Stimulated activated CD4-positive, alpha-beta T cell treated with anti-CD3 and anti-CD28 coated beads, Interleukin-12 subunit alpha, Interleukin-12 subunit beta, amount 100 ng/mL, for 48 hours (primary cell): ENCODE results near the gene ECSCR.
"Not testable (repeated sequence)": the region's sequence is repeated elsewhere in the genome, so short reads cannot be mapped to it uniquely, and the experiment has no call there.

Experiments
- DNase-seq, 3 donors: peaks; one replicate each; pipeline ENCODE4 v3.0.0-alpha.2; 2020; ENCODE audit warnings: low read depth in 2 of 3, low spot score in 1 of 3

Gene ECSCR

GRCh38 chr5:139462586-139463276, at the start of gene ECSCR:
Gene ECSCR (minus strand): TSS chr5:139462743. CDS start chr5:139462670, 73 bp downstream.
- DNase-seq, result no peak

- DNase-seq, result not testable (repeated sequence)
Observed at GRCh38 chr5:139504722-139505121, 42.2 kb upstream of the ECSCR start.

- not testable (repeated sequence) for DNase-seq
Observed at GRCh38 chr5:139503879-139504278, 41.3 kb upstream of the ECSCR start.

- not testable (repeated sequence) for DNase-seq
Observed at GRCh38 chr5:139503036-139503817, 40.7 kb upstream of the ECSCR start.

- no peak for DNase-seq
Observed at GRCh38 chr5:139501381-139501780, 38.8 kb upstream of the ECSCR start.

- DNase-seq, result no peak
Observed at GRCh38 chr5:139495638-139496435, 33.3 kb upstream of the ECSCR start.

- DNase-seq, result no peak
Observed at GRCh38 chr5:139494832-139495231, 32.3 kb upstream of the ECSCR start.

GRCh38 chr5:139494256-139494655, 31.7 kb upstream of the ECSCR start:
- no peak for DNase-seq

GRCh38 chr5:139492700-139493192, 30.2 kb upstream of the ECSCR start:
- no peak for DNase-seq

- no peak for DNase-seq
Observed at GRCh38 chr5:139488260-139488659, 25.7 kb upstream of the ECSCR start.

- DNase-seq, result no peak
Observed at GRCh38 chr5:139486201-139486600, 23.7 kb upstream of the ECSCR start.

- not testable (repeated sequence) for DNase-seq
Observed at GRCh38 chr5:139482890-139483208, 20.3 kb upstream of the ECSCR start.

- DNase-seq, result peak; percentile 62 to 72 (median 67)
Observed at GRCh38 chr5:139482050-139482889, 19.7 kb upstream of the ECSCR start, which contains the start of gene STING1. Gene STING1 (minus strand): TSS chr5:139482758. CDS start chr5:139481704, 1,054 bp downstream.

GRCh38 chr5:139481580-139482049, 19.1 kb upstream of the ECSCR start:
- no peak for DNase-seq

- no peak for DNase-seq
Observed at GRCh38 chr5:139481122-139481533, 18.6 kb upstream of the ECSCR start.

GRCh38 chr5:139479729-139480128, 17.2 kb upstream of the ECSCR start:
- DNase-seq, result not testable (repeated sequence)

GRCh38 chr5:139478657-139479423, 16.3 kb upstream of the ECSCR start:
- not testable (repeated sequence) for DNase-seq

GRCh38 chr5:139475865-139476617, 13.5 kb upstream of the ECSCR start:
- no peak for DNase-seq
